GM12878 (cell line): ENCODE results near the gene ATP5F1B. TPM values are rescaled to one million over a fixed set of nuclear protein-coding genes. Genes with fewer than 3 reads are reported as not detected.

Experiments used
- ATAC-seq: fragments of 200-7000 bp; cut with Tn5 transposase; 3 replicates; pipeline ENCODE4 v1.9.1; 2020; ENCODE audit warnings: mild to moderate bottlenecking, moderate library complexity
- BruUV-seq: library from RNA; stranded (reverse); fragments of 400-500 nt; replicated peaks from 2 replicates; lab custom pipeline; 2021; lab: Mats Ljungman, UMichigan
- CTCF ChIA-PET: fragments of 300-600 bp; sonication (Branson Sonifier 250); formaldehyde crosslinking; extraction: SDS; loops from one replicate; lab custom pipeline; 2021; ENCODE audit warnings: inconsistent platforms; lab: Yijun Ruan, JAX
- POLR2A ChIA-PET: fragments of 350-600 bp; formaldehyde crosslinking; extraction: SDS; loops from one replicate; lab custom pipeline; 2021; ENCODE audit warnings: inconsistent platforms; lab: Charles Lee
- RAD21 ChIA-PET: fragments of 300-600 bp; sonication (Branson Sonifier 250); formaldehyde crosslinking; loops from one replicate; lab custom pipeline; 2023; ENCODE audit warnings: antibody characterized with exemption; ENCODE audit not compliant: unreplicated experiment; lab: Charles Lee
- SMC1A ChIA-PET: fragments of 300-600 bp; sonication (Branson Sonifier 250); formaldehyde crosslinking; loops from one replicate; lab custom pipeline; 2023; ENCODE audit not compliant: unreplicated experiment, uncharacterized antibody; lab: Charles Lee
- DNase-seq: peaks from one replicate; pipeline ENCODE4 v3.0.0-alpha.2; 2011; ENCODE audit warnings: low read depth, low spot score
- FAIRE-seq: peaks from 3 replicates; lab custom pipeline; 2011; peaks lifted over from hg19 to GRCh38; lab: Jason Lieb, UNC
- H2AFZ ChIP-seq: 2 replicates; pipeline ENCODE4 v1.6.0; 2011; ENCODE audit warnings: low read depth, low read length, control low read depth; ENCODE audit not compliant: control insufficient read depth
- H3K27ac ChIP-seq: 2 replicates; pipeline ENCODE4 v1.5.1; 2011; ENCODE audit warnings: control low read depth; ENCODE audit not compliant: control insufficient read depth, insufficient read depth
- H3K27me3 ChIP-seq, 2 experiments: replicated peaks in 1 of 2; 2 replicates each; pipeline versions ENCODE4 v1.6.0 to v1.6.1; 2011; ENCODE audit warnings: low read length in 1 of 2; ENCODE audit not compliant: control insufficient read depth in 2 of 2, insufficient read depth in 2 of 2
- H3K36me3 ChIP-seq, 2 experiments: 2 replicates each; pipeline ENCODE4 v1.5.1; 2011; ENCODE audit warnings: low read length in 1 of 2; ENCODE audit not compliant: control insufficient read depth in 2 of 2, insufficient read depth in 2 of 2
- H3K4me1 ChIP-seq: 2 replicates; pipeline ENCODE4 v1.6.1; 2011; ENCODE audit warnings: mild to moderate bottlenecking, low read length, moderate library complexity, mixed read lengths; ENCODE audit not compliant: control insufficient read depth, insufficient read depth
- H3K4me2 ChIP-seq: 2 replicates; pipeline ENCODE4 v1.6.0; 2011; ENCODE audit warnings: control low read depth; ENCODE audit not compliant: control insufficient read depth, insufficient read depth
- H3K4me3 ChIP-seq: fragments of 200-600 bp; sonication (generic); 2 replicates; pipeline ENCODE4 v1.5.1; 2016
- H3K79me2 ChIP-seq: 2 replicates; pipeline ENCODE4 v1.6.0; 2011; ENCODE audit warnings: low read length; ENCODE audit not compliant: control insufficient read depth, insufficient read depth
- H3K9ac ChIP-seq: 2 replicates; pipeline ENCODE4 v1.8.0; 2011; ENCODE audit warnings: low read length, control low read depth, mixed read lengths; ENCODE audit not compliant: control insufficient read depth, insufficient read depth
- H3K9me3 ChIP-seq: replicated peaks from 3 replicates; pipeline ENCODE4 v1.5.1; 2011; ENCODE audit warnings: mild to moderate bottlenecking, low read length; ENCODE audit not compliant: control insufficient read depth, insufficient read depth
- H4K20me1 ChIP-seq: 2 replicates; pipeline ENCODE4 v1.6.0; 2011; ENCODE audit not compliant: control insufficient read depth, insufficient read depth
- BMI1 ChIP-seq: fragments of 450-650 bp; IDR thresholded peaks from 2 replicates; pipeline ENCODE4 v1.6.1; 2016; ENCODE audit warnings: mild to moderate bottlenecking, moderate library complexity, borderline replicate concordance
- JUND ChIP-seq: IDR thresholded peaks from 2 replicates; pipeline ENCODE4 v1.6.1; 2012; ENCODE audit warnings: low read depth, mild to moderate bottlenecking, low read length, improper control_type of control experiment, moderate library complexity
- MTA2 ChIP-seq: fragments of 450-650 bp; IDR thresholded peaks from 2 replicates; pipeline ENCODE4 v1.6.1; 2016; ENCODE audit warnings: low read depth, mild to moderate bottlenecking, moderate library complexity
- PAX5 ChIP-seq: IDR thresholded peaks from 2 replicates; pipeline ENCODE4 v1.6.1; 2011; ENCODE audit warnings: low read depth, low read length, borderline replicate concordance
- RELB ChIP-seq: fragments of 450-650 bp; IDR thresholded peaks from 2 replicates; pipeline ENCODE4 v1.6.1; 2017; ENCODE audit warnings: low read depth, mild to moderate bottlenecking, moderate library complexity
- SMARCA5 ChIP-seq: fragments of 450-650 bp; IDR thresholded peaks from 2 replicates; pipeline ENCODE4 v1.6.1; 2017; ENCODE audit warnings: mild to moderate bottlenecking
- WGBS: methylation state at CpG from one replicate; pipeline ENCODE4 v1.1.6; 2016; ENCODE audit warnings: low lambda C conversion rate; ENCODE audit not compliant: insufficient replicate concordance, insufficient coverage; ENCODE audit errors: missing lambda C conversion rate; 5-methylcytosine and 5-hydroxymethylcytosine counted together
- in situ Hi-C: fragments of 300-500 bp; cut with MboI; formaldehyde crosslinking; loops from 9 replicates; pipeline ENCODE4 v1.14.3; 2018; ENCODE audit warnings: mixed read lengths
- intact Hi-C: fragments of 100-400 bp; cut with micrococcal nuclease; formaldehyde crosslinking; loops from one replicate; pipeline ENCODE4 v1.14.2; 2022; ENCODE audit not compliant: unreplicated experiment
- polyA plus RNA-seq, 11 experiments: library from polyadenylated mRNA; depleted of rRNA in 4 of 11; unstranded in 6 of 11; stranded (reverse) in 5 of 11; fragments of >200 nt; fragmentation: Nextera tagmentation in 4 of 11; fragmentation: Illumina TruSeq in 1 of 11; extraction: Ambion mirVana in 4 of 11; extraction: Trizol in 1 of 11; gene quantifications; 1 replicate in 1 of 11; 2 replicates in 10 of 11; pipeline versions ENCODE4 v1.2.1 to v1.2.3, GENCODE V29; 2011 to 2016; ENCODE audit warnings: inconsistent platforms in 2 of 11, missing spikeins in 2 of 11, low read depth in 1 of 11
- total RNA-seq, 4 experiments: library from RNA; depleted of rRNA in 3 of 4; stranded (reverse); fragments of >200 nt in 3 of 4; fragmentation: Illumina TruSeq in 1 of 4; extraction: Trizol in 1 of 4; gene quantifications; 2 replicates each; pipeline versions ENCODE4 v1.2.1 to v1.2.3, GENCODE V29; 2013 to 2021
- TF ChIP-seq, protein P1 (sequence below): IDR thresholded peaks from 2 replicates; pipeline ENCODE4 v1.6.1; 2011; ENCODE audit warnings: borderline replicate concordance, low read depth, mild to moderate bottlenecking, moderate library complexity, low read length; ENCODE audit not compliant: insufficient read depth, poor library complexity, severe bottlenecking
- TF ChIP-seq, protein P2 (sequence below): fragments of 450-650 bp; IDR thresholded peaks from 2 replicates; pipeline ENCODE4 v1.6.1; 2014; ENCODE audit warnings: mild to moderate bottlenecking

Gene ATP5F1B
- total and polyA plus RNA-seq, 10 of the 15 experiments (the other 5 are each of a cell fraction or from before 2014, with no cell fraction given), result 671 to 1,908 (median 1,031) TPM

- SMC1A ChIA-PET, result interaction anchor here (0.6 to 3.9 kb wide), 7 partner anchors 8 to 323 kb away, joined by 3 to 20 read pairs (median 3); partner anchors contain the start of gene IL23A
- H3K36me3 ChIP-seq, result peaks cover 4 to 19% of the 10 kb centered on the region in 2 experiments
- no peak overlapping the region for H3K27ac ChIP-seq
- H4K20me1 ChIP-seq, result no peaks in the 10 kb centered on the region
- H3K9me3 ChIP-seq, result no peaks in the 10 kb centered on the region
- H3K4me2 ChIP-seq, result no peak overlapping the region
- CTCF ChIA-PET, result interaction anchor here (0.6 to 1.7 kb wide), 2 partner anchors 18 to 25 kb away, joined by 3 to 7 read pairs; no protein-coding TSS in a partner anchor
- no TSS peak for BruUV-seq
- no peak overlapping the region for H2AFZ ChIP-seq
- intact Hi-C loops (no loop called here), in situ Hi-C loops (no loop called here)
- peaks cover 15% of the 10 kb centered on the region for H3K4me1 ChIP-seq
- RAD21 ChIA-PET, result interaction anchor here (0.9 to 1.1 kb wide), 3 partner anchors 22 to 33 kb away, joined by 3 to 4 read pairs (median 4); no protein-coding TSS in a partner anchor
- no peak overlapping the region for H3K4me3 ChIP-seq
- TF ChIP-seq JUND, result no peak
- TF ChIP-seq MTA2, result no peak
- TF ChIP-seq, protein P1, sequence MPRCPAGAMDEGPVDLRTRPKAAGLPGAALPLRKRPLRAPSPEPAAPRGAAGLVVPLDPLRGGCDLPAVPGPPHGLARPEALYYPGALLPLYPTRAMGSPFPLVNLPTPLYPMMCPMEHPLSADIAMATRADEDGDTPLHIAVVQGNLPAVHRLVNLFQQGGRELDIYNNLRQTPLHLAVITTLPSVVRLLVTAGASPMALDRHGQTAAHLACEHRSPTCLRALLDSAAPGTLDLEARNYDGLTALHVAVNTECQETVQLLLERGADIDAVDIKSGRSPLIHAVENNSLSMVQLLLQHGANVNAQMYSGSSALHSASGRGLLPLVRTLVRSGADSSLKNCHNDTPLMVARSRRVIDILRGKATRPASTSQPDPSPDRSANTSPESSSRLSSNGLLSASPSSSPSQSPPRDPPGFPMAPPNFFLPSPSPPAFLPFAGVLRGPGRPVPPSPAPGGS, result peak; percentile 24
- no peak for TF ChIP-seq RELB
- no peak for TF ChIP-seq SMARCA5
- TF ChIP-seq BMI1, result no peak
- TF ChIP-seq PAX5, result no peak
- TF ChIP-seq, protein P2, sequence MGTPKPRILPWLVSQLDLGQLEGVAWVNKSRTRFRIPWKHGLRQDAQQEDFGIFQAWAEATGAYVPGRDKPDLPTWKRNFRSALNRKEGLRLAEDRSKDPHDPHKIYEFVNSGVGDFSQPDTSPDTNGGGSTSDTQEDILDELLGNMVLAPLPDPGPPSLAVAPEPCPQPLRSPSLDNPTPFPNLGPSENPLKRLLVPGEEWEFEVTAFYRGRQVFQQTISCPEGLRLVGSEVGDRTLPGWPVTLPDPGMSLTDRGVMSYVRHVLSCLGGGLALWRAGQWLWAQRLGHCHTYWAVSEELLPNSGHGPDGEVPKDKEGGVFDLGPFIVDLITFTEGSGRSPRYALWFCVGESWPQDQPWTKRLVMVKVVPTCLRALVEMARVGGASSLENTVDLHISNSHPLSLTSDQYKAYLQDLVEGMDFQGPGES, result no peak
- peak; percentile 63 for ATAC-seq
- no peak overlapping the region for H3K9ac ChIP-seq
- no peak for FAIRE-seq
- H3K79me2 ChIP-seq, result no peaks in the 10 kb centered on the region; the same call in 1 of the 2 replicates
- H3K27me3 ChIP-seq, result no peaks in the 10 kb centered on the region
- POLR2A ChIA-PET, result interaction anchor here (0.6 to 2.0 kb wide), 10 partner anchors 14 to 305 kb away, joined by 3 to 7 read pairs (median 5); no protein-coding TSS in a partner anchor
- 45% methylated on average over 7 of the region's 7 CpGs for WGBS
- no peak for DNase-seq
Measured at GRCh38 chr12:56661560-56661959, 15.8 kb upstream of the ATP5F1B start.
